GM23338 (cell line): Measurements from ENCODE around the gene OMA1. TPM values are rescaled to one million over a fixed set of nuclear protein-coding genes. Genes with fewer than 3 reads are reported as not detected.

Source experiments
- ATAC-seq: fragments of 200-7000 bp; cut with Tn5 transposase; 3 replicates; pipeline ENCODE4 v1.9.1; 2020
- DNase-seq: peaks from one replicate; pipeline ENCODE4 v3.0.0-alpha.2; 2015; ENCODE audit warnings: low spot score
- H2AFZ ChIP-seq: fragments of 200-600 bp; sonication (generic); 2 replicates; pipeline ENCODE4 v1.8.0; 2016; ENCODE audit warnings: antibody characterized with exemption, mild to moderate bottlenecking, moderate library complexity
- H3F3A ChIP-seq: fragments of 200-600 bp; sonication (generic); replicated peaks from 2 replicates; pipeline ENCODE4 v1.8.0; 2017; ENCODE audit warnings: antibody characterized with exemption, mixed run types, low read depth
- H3K27ac ChIP-seq: fragments of 200-600 bp; sonication (generic); 2 replicates; pipeline ENCODE4 v1.6.1; 2016; ENCODE audit warnings: low read depth
- H3K27me3 ChIP-seq: fragments of 200-600 bp; sonication (generic); 2 replicates; pipeline ENCODE4 v1.8.0; 2016; ENCODE audit warnings: mild to moderate bottlenecking, mixed run types, moderate library complexity; ENCODE audit not compliant: insufficient read depth
- H3K36me3 ChIP-seq: fragments of 200-600 bp; sonication (generic); 2 replicates; pipeline ENCODE4 v1.8.0; 2016; ENCODE audit warnings: mild to moderate bottlenecking; ENCODE audit not compliant: insufficient read depth
- H3K4me1 ChIP-seq: fragments of 200-600 bp; sonication (generic); 2 replicates; pipeline ENCODE4 v1.8.0; 2016; ENCODE audit warnings: mild to moderate bottlenecking, moderate library complexity; ENCODE audit not compliant: insufficient read depth
- H3K4me2 ChIP-seq: fragments of 200-600 bp; sonication (generic); 2 replicates; pipeline ENCODE4 v1.7.1; 2017; ENCODE audit warnings: mixed run types
- H3K4me3 ChIP-seq: fragments of 200-600 bp; sonication (generic); 2 replicates; pipeline ENCODE4 v1.6.1; 2016; ENCODE audit warnings: mixed run types
- H3K79me2 ChIP-seq: fragments of 200-600 bp; sonication (generic); replicated peaks from 2 replicates; pipeline ENCODE4 v1.8.0; 2017; ENCODE audit warnings: mild to moderate bottlenecking; ENCODE audit not compliant: insufficient read depth
- H3K9me2 ChIP-seq: fragments of 200-600 bp; sonication (generic); 2 replicates; pipeline ENCODE4 v1.8.0; 2017; ENCODE audit not compliant: insufficient read depth
- H4K20me1 ChIP-seq: fragments of 200-600 bp; sonication (generic); replicated peaks from 2 replicates; pipeline ENCODE4 v1.8.0; 2017; ENCODE audit warnings: mild to moderate bottlenecking; ENCODE audit not compliant: insufficient read depth
- H3K27ac Mint-ChIP-seq: 2 replicates; pipeline ENCODE4 v1.8.0; 2020; ENCODE audit warnings: inconsistent platforms, mild to moderate bottlenecking, moderate library complexity, mixed read lengths
- H3K27me3 Mint-ChIP-seq: 3 replicates; pipeline ENCODE4 v1.8.0; 2022; ENCODE audit warnings: low read depth, mild to moderate bottlenecking, moderate library complexity, mixed read lengths, inconsistent platforms; ENCODE audit not compliant: insufficient read depth, poor library complexity
- H3K36me3 Mint-ChIP-seq: 3 replicates; pipeline ENCODE4 v1.8.0; 2021; ENCODE audit warnings: low read depth, mild to moderate bottlenecking, inconsistent platforms, moderate library complexity, mixed read lengths
- H3K4me1 Mint-ChIP-seq: 3 replicates; pipeline ENCODE4 v1.8.0; 2020; ENCODE audit warnings: mild to moderate bottlenecking, inconsistent platforms, mixed read lengths
- H3K4me3 Mint-ChIP-seq: 3 replicates; pipeline ENCODE4 v1.8.0; 2021; ENCODE audit warnings: moderate library complexity, mild to moderate bottlenecking, inconsistent platforms, mixed read lengths
- H3K9me3 Mint-ChIP-seq: 3 replicates; pipeline ENCODE4 v1.8.0; 2020; ENCODE audit warnings: moderate library complexity, mild to moderate bottlenecking, inconsistent platforms, mixed read lengths
- EZH2phosphoT487 ChIP-seq: fragments of 200-600 bp; sonication (generic); IDR thresholded peaks from one replicate; pipeline ENCODE4 v1.8.1; 2018; ENCODE audit warnings: antibody characterized with exemption; ENCODE audit not compliant: unreplicated experiment
- JUNB ChIP-seq: IDR thresholded peaks from one replicate; pipeline ENCODE4 v1.6.1; 2016; ENCODE audit warnings: antibody characterized with exemption; ENCODE audit not compliant: unreplicated experiment
- NANOG ChIP-seq: IDR thresholded peaks from 2 replicates; pipeline ENCODE4 v1.6.1; 2016; ENCODE audit warnings: antibody characterized with exemption, borderline replicate concordance
- POLR2AphosphoS5 ChIP-seq: IDR thresholded peaks from 2 replicates; pipeline ENCODE4 v1.6.1; 2016; ENCODE audit warnings: antibody characterized with exemption, low read depth
- STAT1 ChIP-seq: IDR thresholded peaks from one replicate; pipeline ENCODE4 v1.6.1; 2016; ENCODE audit warnings: antibody characterized with exemption; ENCODE audit not compliant: unreplicated experiment
- polyA plus RNA-seq: library from polyadenylated mRNA; unstranded; fragments of >200 nt; fragmentation: Nextera tagmentation; extraction: Ambion mirVana; gene quantifications from 2 replicates; pipeline ENCODE4 v1.2.1, GENCODE V29; 2016
- total RNA-seq: library from RNA; depleted of rRNA; stranded (reverse); fragments of >200 nt; shearing (Covaris generic); gene quantifications from 2 replicates; pipeline ENCODE4 v1.2.3, GENCODE V29; 2014
- TF ChIP-seq, protein P1 (sequence below): fragments of 250-450 bp; sonication (Bioruptor Pico); IDR thresholded peaks from 2 replicates; pipeline ENCODE4 v1.5.0; 2020; ENCODE audit warnings: mild to moderate bottlenecking, moderate library complexity
- TF ChIP-seq, protein P2 (sequence below): IDR thresholded peaks from 2 replicates; pipeline ENCODE4 v1.6.1; 2016; ENCODE audit warnings: antibody characterized with exemption

OMA1 gene
- total and polyA plus RNA-seq, 2 experiments from 2014 or later, result 21.3 to 33.1 TPM

GRCh38 chr1:58446368-58446767, 100.2 kb downstream of the OMA1 start (continued):
- TF ChIP-seq, protein P1, sequence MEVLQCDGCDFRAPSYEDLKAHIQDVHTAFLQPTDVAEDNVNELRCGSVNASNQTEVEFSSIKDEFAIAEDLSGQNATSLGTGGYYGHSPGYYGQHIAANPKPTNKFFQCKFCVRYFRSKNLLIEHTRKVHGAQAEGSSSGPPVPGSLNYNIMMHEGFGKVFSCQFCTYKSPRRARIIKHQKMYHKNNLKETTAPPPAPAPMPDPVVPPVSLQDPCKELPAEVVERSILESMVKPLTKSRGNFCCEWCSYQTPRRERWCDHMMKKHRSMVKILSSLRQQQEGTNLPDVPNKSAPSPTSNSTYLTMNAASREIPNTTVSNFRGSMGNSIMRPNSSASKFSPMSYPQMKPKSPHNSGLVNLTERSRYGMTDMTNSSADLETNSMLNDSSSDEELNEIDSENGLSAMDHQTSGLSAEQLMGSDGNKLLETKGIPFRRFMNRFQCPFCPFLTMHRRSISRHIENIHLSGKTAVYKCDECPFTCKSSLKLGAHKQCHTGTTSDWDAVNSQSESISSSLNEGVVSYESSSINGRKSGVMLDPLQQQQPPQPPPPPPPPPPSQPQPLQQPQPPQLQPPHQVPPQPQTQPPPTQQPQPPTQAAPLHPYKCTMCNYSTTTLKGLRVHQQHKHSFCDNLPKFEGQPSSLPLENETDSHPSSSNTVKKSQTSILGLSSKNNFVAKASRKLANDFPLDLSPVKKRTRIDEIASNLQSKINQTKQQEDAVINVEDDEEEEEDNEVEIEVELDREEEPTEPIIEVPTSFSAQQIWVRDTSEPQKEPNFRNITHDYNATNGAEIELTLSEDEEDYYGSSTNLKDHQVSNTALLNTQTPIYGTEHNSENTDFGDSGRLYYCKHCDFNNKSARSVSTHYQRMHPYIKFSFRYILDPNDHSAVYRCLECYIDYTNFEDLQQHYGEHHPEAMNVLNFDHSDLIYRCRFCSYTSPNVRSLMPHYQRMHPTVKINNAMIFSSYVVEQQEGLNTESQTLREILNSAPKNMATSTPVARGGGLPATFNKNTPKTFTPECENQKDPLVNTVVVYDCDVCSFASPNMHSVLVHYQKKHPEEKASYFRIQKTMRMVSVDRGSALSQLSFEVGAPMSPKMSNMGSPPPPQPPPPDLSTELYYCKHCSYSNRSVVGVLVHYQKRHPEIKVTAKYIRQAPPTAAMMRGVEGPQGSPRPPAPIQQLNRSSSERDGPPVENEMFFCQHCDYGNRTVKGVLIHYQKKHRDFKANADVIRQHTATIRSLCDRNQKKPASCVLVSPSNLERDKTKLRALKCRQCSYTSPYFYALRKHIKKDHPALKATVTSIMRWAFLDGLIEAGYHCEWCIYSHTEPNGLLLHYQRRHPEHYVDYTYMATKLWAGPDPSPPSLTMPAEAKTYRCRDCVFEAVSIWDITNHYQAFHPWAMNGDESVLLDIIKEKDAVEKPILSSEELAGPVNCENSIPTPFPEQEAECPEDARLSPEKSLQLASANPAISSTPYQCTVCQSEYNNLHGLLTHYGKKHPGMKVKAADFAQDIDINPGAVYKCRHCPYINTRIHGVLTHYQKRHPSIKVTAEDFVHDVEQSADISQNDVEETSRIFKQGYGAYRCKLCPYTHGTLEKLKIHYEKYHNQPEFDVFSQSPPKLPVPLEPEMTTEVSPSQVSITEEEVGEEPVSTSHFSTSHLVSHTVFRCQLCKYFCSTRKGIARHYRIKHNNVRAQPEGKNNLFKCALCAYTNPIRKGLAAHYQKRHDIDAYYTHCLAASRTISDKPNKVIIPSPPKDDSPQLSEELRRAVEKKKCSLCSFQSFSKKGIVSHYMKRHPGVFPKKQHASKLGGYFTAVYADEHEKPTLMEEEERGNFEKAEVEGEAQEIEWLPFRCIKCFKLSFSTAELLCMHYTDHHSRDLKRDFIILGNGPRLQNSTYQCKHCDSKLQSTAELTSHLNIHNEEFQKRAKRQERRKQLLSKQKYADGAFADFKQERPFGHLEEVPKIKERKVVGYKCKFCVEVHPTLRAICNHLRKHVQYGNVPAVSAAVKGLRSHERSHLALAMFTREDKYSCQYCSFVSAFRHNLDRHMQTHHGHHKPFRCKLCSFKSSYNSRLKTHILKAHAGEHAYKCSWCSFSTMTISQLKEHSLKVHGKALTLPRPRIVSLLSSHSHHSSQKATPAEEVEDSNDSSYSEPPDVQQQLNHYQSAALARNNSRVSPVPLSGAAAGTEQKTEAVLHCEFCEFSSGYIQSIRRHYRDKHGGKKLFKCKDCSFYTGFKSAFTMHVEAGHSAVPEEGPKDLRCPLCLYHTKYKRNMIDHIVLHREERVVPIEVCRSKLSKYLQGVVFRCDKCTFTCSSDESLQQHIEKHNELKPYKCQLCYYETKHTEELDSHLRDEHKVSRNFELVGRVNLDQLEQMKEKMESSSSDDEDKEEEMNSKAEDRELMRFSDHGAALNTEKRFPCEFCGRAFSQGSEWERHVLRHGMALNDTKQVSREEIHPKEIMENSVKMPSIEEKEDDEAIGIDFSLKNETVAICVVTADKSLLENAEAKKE (CRISPR knock-in tag), result no peak

DNA sequence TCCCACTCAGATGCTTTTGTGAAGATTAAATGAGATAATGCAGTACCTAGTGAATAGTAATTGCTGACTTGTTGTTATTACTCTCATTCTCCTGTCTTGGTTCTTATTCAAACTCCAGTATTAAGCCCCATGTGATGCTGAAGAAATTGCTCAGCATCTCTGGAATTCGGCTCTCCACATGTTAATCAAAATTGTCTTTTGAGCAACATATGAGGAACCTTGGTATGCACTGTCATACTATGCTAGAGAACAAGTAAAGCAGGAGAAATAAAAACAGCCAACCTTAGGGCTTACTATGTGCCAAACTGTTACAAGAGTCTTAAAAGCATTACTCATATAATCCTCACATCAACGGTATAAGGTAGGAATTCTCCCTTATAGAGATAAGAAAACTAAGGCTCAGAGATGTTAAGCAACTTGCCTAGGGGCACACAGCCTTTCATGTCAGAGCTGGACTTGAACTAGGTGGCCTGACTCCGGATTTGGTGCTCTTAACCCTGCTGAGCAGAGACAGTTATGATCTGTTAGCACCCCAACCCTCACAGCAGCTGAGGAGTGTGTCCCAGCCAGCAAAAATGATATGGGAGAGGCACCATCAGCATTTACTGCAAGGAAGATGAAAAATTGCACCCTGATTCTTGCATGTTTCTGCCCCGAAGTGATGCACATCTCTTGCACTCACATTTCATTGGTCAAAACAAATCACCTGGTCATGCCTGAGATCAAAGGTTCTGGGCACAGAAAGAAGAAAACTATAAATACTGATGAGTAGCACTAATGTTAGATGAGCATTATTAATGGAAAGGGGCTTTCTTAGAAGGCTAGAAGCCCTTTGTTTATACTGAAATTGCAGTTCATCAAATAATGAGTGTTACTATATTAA, 102.3 kb downstream of the OMA1 start:
- H3K27me3 ChIP-seq, result no peaks in the 10 kb centered on the region
- H3K4me3 ChIP-seq, result no peak overlapping the region
- H3K4me3 Mint-ChIP-seq, result no peak overlapping the region
- H3K27me3 Mint-ChIP-seq, result peaks cover 2% of the 10 kb centered on the region
- H3K27ac ChIP-seq, result no peak overlapping the region
- H3K27ac Mint-ChIP-seq, result no peak overlapping the region
- H3F3A ChIP-seq, result no peaks in the 10 kb centered on the region
- no peaks in the 10 kb centered on the region for H3K9me3 Mint-ChIP-seq
- H3K79me2 ChIP-seq, result no peaks in the 10 kb centered on the region
- no peaks in the 10 kb centered on the region for H3K36me3 ChIP-seq
- no peak for DNase-seq
- H3K36me3 Mint-ChIP-seq, result no peaks in the 10 kb centered on the region
- no peak overlapping the region for H3K4me2 ChIP-seq
- ATAC-seq, result no peak
- no peak overlapping the region for H2AFZ ChIP-seq
- H4K20me1 ChIP-seq, result no peaks in the 10 kb centered on the region
- H3K9me2 ChIP-seq, result no peaks in the 10 kb centered on the region
- peaks cover 13% of the 10 kb centered on the region; the same call in 2 of the 3 replicates for H3K4me1 Mint-ChIP-seq
- no peaks in the 10 kb centered on the region for H3K4me1 ChIP-seq
- TF ChIP-seq STAT1 (no peak), NANOG (no peak), POLR2AphosphoS5 (no peak), JUNB (no peak), EZH2phosphoT487 (no peak)
- TF ChIP-seq, protein P1 (CRISPR knock-in tag), result no peak
- TF ChIP-seq, protein P2, sequence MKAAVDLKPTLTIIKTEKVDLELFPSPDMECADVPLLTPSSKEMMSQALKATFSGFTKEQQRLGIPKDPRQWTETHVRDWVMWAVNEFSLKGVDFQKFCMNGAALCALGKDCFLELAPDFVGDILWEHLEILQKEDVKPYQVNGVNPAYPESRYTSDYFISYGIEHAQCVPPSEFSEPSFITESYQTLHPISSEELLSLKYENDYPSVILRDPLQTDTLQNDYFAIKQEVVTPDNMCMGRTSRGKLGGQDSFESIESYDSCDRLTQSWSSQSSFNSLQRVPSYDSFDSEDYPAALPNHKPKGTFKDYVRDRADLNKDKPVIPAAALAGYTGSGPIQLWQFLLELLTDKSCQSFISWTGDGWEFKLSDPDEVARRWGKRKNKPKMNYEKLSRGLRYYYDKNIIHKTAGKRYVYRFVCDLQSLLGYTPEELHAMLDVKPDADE, result no peak
